Measurements from ENCODE around the gene PTPRD.

- TF ChIP-seq EZH2 (IDR thresholded peaks at IDR 0.05) (no peak), POLR2AphosphoS5 (IDR thresholded peaks at IDR 0.05; ENCODE audit: borderline replicate concordance, low read depth, low read length) (no peak)
Measured at GRCh38 chr9:8962084-8962483, 1650.7 kb downstream of the PTPRD start.
